ENCODE data around the gene GRK6. TPM values are rescaled to one million over a fixed set of nuclear protein-coding genes. Genes with fewer than 3 reads are reported as not detected.
"Not testable (repeated sequence)": the region's sequence is repeated elsewhere in the genome, so short reads cannot be mapped to it uniquely, and the experiment has no call there.

Gene GRK6
- total RNA-seq, 1 donor from 2014 or later, result 137 TPM

- intact Hi-C loops (cut with micrococcal nuclease), result loop anchor here (2.0 kb wide), 1 partner anchor 17 kb away; the partner anchor contains the start of gene PDLIM7
These were observed 53.3 kb downstream of the GRK6 start for GRCh38 chr5:177479774-177480173.

GRCh38 chr5:177482359-177482795 is 55.9 kb downstream of the GRK6 start:
- intact Hi-C loops (cut with micrococcal nuclease), result no loop called here

GRCh38 chr5:177483042-177483441 is 56.6 kb downstream of the GRK6 start:
- intact Hi-C loops (cut with micrococcal nuclease), result no loop called here

GRCh38 chr5:177483994-177484901 is 57.8 kb downstream of the GRK6 start:
- intact Hi-C loops (cut with micrococcal nuclease), result no loop called here

- intact Hi-C loops (cut with micrococcal nuclease), result no loop called here
These were observed 58.5 kb downstream of the GRK6 start for GRCh38 chr5:177484902-177485549.

GRCh38 chr5:177485753-177486152 is 59.3 kb downstream of the GRK6 start:
- intact Hi-C loops (cut with micrococcal nuclease), result not testable (repeated sequence)

GRCh38 chr5:177486256-177486655 is 59.8 kb downstream of the GRK6 start:
- intact Hi-C loops (cut with micrococcal nuclease), result no loop called here

DNA sequence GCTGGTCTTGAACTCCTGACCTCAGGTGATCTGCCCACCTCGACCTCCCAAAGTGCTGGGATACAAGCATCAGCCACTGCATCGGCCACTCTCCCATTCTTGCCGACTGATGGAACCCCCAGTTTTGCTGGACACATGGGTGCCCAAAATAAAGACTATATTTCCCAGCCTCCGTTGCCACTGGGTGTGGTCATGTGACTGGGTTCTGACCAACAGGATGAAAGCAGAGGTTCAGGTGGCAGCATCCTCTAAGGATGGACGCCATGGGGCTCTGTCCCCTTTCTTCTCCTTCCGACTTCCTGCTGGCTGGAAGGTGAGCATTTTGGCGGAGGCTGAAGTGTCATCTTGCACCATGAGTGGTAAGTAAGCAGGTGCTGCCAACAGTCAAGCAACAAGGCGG is 60.7 kb downstream of the GRK6 start:
- intact Hi-C loops (cut with micrococcal nuclease), result no loop called here

DNA sequence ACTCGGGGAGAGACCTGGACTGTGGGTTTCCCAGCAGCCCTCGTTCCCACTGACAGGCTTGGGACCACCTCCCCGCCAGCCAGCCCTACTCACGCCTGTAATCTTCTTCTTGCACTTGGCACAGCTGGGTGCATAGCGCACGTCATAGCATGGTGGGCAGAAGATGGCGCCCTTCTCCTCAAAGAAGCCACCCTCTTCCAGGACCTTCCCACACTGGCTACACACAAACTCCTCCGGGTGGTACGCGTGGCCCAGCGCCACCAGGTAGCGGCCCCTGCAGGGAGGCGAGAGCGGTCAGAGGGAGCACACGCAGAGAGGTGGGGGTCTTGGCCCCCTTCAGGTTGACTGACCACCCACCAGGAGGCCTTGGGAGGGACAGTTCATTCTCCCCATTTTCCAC is 61.5 kb downstream of the GRK6 start:
- intact Hi-C loops (cut with micrococcal nuclease), result no loop called here

- intact Hi-C loops (cut with micrococcal nuclease), result no loop called here
These were observed 62.7 kb downstream of the GRK6 start for GRCh38 chr5:177489119-177489716.

- intact Hi-C loops (cut with micrococcal nuclease), result loop anchor here (10.0 kb wide), 1 partner anchor 846 kb away; the partner anchor contains the start of gene TSPAN17
These were observed 64.0 kb downstream of the GRK6 start for GRCh38 chr5:177490311-177490991.

DNA sequence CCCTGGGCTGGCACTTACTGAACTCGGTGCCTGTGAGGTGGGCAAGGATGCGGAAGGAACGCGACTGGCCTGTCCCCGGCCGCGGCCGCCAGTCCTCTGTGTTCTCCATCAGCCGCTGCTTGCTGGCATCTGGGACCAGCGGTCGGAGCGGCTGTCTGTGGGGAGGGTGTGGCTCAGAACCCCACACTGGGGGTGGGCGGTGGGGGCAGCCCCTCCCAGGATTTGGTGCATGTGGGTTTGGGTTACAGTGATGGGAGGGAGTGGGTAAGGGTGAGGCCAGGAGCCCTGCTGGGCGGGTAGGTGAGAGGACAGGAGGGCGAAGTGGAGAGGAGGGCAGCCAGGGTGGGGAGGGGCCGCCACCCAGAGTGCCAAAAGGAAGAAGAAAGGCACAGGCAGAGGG is 64.5 kb downstream of the GRK6 start:
- intact Hi-C loops (cut with micrococcal nuclease), result loop anchor here (10.0 kb wide), 1 partner anchor 846 kb away; the partner anchor contains the start of gene TSPAN17

DNA sequence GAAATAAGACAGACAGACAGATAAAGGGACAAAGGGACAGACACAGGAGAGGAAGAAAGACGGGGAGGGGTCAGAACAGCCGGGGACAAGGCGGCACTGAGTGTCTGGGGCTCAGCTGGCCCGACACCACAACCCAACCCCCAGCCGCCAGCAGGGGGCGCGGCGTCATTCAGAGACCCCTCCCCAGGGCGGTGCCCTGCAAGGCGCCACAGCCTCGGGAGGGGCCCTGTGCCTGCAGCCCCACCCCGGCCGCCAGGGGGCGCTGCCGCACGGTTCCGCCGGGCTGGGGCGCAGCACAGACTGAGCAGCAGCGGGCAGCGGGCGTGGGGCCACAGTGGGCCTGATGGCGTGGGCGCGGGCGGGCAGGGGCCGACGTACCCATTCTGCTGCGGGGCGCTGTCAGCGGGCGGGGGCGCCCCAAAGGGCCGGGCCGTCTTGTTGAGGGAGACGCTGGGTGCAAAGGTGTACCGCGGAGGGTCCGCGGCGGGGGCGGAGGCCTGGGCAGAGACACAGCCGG is 65.0 kb downstream of the GRK6 start:
- intact Hi-C loops (cut with micrococcal nuclease), result loop anchor here (10.0 kb wide), 1 partner anchor 847 kb away; the partner anchor contains the start of gene TSPAN17

DNA sequence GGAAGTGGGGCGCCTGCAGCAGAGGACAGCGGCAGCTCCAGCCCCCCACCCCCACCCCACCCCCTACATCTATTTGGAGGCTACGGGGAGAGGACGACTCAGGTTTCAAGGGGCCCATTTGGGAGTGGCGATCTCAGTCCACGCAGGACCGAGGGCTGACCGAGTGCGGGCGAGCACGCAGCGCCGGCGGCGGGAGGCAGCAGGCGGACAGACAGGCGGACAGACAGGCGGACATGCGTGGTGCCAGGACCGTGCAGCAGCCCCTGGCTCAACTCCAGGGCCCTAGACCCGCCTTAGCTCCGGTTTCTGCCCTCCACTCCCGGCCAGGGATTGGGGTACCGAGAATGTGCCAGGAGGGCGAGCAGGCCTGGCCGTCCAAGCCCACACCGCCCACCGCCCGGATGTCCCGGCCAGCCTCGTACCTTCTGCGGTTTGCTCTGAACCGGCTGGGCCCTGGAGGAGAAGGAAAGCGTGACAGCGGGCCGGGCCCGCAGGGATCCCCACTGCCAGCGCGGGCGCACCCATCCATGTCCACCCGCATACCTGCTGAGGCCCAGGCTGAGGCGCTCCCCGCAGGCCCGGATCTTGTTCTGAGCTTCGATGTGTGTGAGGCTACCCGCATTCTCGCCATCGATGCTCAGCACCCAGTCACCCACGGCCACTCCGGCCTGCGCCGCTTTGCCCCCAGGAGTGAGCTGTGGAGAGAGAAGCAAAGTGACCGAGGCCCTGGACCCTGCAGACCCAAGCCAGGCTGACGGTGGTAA is 65.7 kb downstream of the GRK6 start:
- intact Hi-C loops (cut with micrococcal nuclease), result loop anchor here (10.0 kb wide), 1 partner anchor 847 kb away; the partner anchor contains the start of gene TSPAN17

Other genes starting within 250 kb of the GRK6 start
- 42.2 and 42.3 TPM in 2 replicates for gene RAB24, start 123.0 kb upstream of the GRK6 start, total RNA-seq
- 187 and 190 TPM in 2 replicates for gene PRELID1, start 122.9 kb upstream of the GRK6 start, total RNA-seq
- 32.5 and 36.1 TPM in 2 replicates for gene MXD3, start 114.8 kb upstream of the GRK6 start, total RNA-seq
- gene LMAN2, start 75.0 kb upstream of the GRK6 start, total RNA-seq, result 151 and 157 TPM in 2 replicates
- 90.9 and 95.3 TPM in 2 replicates for gene RGS14, start 68.8 kb upstream of the GRK6 start, total RNA-seq
- 0.32 TPM in 1 of 2 replicates, not detected in the other for gene SLC34A1, start 42.2 kb upstream of the GRK6 start, total RNA-seq
- not detected in 2 replicates for gene PFN3, start 26.0 kb upstream of the GRK6 start, total RNA-seq
- gene F12, start 17.1 kb upstream of the GRK6 start, total RNA-seq, result 0.22 TPM in 1 of 2 replicates, not detected in the other
- gene PRR7, start 20.1 kb downstream of the GRK6 start, total RNA-seq, result 3.0 and 3.4 TPM in 2 replicates
- gene DBN1, start 47.0 kb downstream of the GRK6 start, total RNA-seq, result 6.0 and 8.7 TPM in 2 replicates
- 34.8 and 35.7 TPM in 2 replicates for gene PDLIM7, start 70.9 kb downstream of the GRK6 start, total RNA-seq
- gene DOK3, start 83.2 kb downstream of the GRK6 start, total RNA-seq, result 4.3 and 5.3 TPM in 2 replicates
- 106 and 126 TPM in 2 replicates for gene DDX41, start 90.3 kb downstream of the GRK6 start, total RNA-seq
- 87.8 and 93.8 TPM in 2 replicates for gene FAM193B, start 127.9 kb downstream of the GRK6 start, total RNA-seq
- gene TMED9, start 165.5 kb downstream of the GRK6 start, total RNA-seq, result 171 and 176 TPM in 2 replicates
- gene B4GALT7, start 173.5 kb downstream of the GRK6 start, total RNA-seq, result 21.8 and 24.7 TPM in 2 replicates

All from T-helper 1 cell treated with Interleukin-12 subunit alpha and Interleukin-12 subunit beta and Interleukin-4 antibody, amounts not matched to agents 30 ng/mL and 1 ng/mL, for 36 hours (primary cell).